HT1080 (cell line): Measurements from ENCODE around the gene MTCH1. TPM values are rescaled to one million over a fixed set of nuclear protein-coding genes. Genes with fewer than 3 reads are reported as not detected.
"Not testable (repeated sequence)": the region's sequence is repeated elsewhere in the genome, so short reads cannot be mapped to it uniquely, and the experiment has no call there.

ENCODE experiments used
- DNase-seq: peaks from one replicate; pipeline ENCODE4 v3.0.0-alpha.2; 2015; ENCODE audit warnings: low read depth
- total RNA-seq: library from RNA; depleted of rRNA; stranded (reverse); fragments of >200 nt; shearing (Covaris generic); gene quantifications from 2 replicates; pipeline ENCODE4 v1.2.3, GENCODE V29; 2014

The MTCH1 gene
- total RNA-seq, 1 experiment from 2014 or later = 263 TPM

GRCh38 chr6:36954262-36954931 is 31.6 kb downstream of the MTCH1 start, which contains the start of gene PI16:
Gene PI16 (plus strand): TSS chr6:36954738. CDS start chr6:36954761, 23 bp downstream.
- no peak for DNase-seq

DNA sequence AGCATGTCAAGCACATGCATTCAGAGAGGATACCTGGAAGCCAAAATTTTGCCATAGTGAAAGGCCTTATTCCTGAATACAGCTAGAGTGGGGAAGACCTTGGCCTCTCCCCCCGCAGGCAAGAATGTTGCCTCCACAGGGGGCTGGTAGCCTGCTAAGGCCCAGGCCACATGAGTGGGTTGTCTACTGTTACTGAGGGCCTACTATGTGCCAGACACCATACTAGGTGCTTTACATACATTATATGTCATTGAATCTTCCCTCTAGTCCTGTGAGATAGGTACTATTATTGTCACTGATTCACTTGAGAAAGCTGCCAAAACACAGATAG is 32.1 kb downstream of the MTCH1 start:
- DNase-seq = no peak

- peak; percentile 86 for DNase-seq
Observed at GRCh38 chr6:36949636-36950035, 36.4 kb downstream of the MTCH1 start.

DNA sequence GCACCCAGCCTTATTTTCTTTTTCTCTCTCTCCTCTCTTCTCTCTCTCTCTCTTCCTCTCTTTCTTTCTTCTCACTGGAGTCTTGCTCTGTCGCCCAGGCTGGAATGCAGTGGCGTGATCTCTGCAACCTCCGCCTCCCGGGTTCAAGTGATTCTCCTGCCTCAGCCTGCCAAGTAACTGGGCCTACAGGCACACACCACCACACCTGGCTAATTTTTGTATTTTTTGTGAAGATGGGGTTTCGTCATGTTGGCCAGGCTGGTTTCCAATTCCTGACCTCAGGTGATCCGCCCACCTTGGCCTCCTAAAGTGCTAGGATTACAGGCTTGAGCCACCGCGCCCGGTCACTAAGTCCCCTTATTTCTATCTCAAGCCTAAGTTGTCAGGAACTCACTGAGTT is 36.9 kb downstream of the MTCH1 start:
- DNase-seq = not testable (repeated sequence)

- DNase-seq = peak; percentile 76
Observed at GRCh38 chr6:36947570-36948351, 38.2 kb downstream of the MTCH1 start.

GRCh38 chr6:36946526-36946925 is 39.5 kb downstream of the MTCH1 start:
- no peak for DNase-seq

- DNase-seq = no peak
Observed at GRCh38 chr6:36945301-36945700, 40.7 kb downstream of the MTCH1 start.

DNA sequence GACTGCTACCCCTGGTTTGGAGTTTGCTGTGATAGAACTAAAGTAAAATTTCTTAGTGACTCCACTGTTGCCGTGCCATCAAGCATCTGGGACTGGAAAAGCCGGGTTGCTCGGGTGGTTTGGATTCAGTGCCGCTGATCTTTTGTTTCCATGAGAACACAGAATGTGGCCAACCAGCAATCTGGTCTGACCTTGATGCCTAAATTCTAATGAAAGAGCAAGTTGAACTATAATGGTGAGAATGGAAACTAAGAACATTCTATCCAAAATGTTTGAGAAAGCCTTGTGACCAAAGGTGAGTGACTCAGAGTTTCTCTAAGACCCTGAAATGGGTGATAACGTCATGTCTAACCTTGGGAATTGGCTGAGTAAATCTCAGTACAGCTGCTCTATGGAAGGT is 41.3 kb downstream of the MTCH1 start:
- DNase-seq = no peak

- DNase-seq = not testable (repeated sequence)
Observed at GRCh38 chr6:36942329-36942728, 43.7 kb downstream of the MTCH1 start.

DNA sequence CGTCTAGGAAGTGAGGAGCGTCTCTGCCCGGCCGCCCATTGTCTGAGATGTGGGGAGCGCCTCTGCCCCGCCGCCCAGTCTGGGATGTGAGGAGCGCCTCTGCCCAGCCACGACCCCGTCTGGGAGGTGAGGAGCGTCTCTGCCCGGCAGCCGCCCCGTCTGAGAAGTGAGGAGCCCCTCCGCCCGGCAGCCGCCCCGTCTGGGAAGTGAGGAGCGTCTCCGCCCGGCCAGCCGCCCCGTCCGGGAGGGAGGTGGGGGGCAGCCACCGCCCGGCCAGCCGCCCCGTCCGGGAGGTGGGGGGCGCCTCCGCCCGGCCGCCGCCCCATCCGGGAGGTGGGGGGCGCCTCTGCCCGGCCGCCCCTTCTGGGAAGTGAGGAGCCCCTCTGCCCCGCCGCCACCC is 44.4 kb downstream of the MTCH1 start:
- not testable (repeated sequence) for DNase-seq

- no peak for DNase-seq
Observed at GRCh38 chr6:36940027-36940426, 46.0 kb downstream of the MTCH1 start.

DNA sequence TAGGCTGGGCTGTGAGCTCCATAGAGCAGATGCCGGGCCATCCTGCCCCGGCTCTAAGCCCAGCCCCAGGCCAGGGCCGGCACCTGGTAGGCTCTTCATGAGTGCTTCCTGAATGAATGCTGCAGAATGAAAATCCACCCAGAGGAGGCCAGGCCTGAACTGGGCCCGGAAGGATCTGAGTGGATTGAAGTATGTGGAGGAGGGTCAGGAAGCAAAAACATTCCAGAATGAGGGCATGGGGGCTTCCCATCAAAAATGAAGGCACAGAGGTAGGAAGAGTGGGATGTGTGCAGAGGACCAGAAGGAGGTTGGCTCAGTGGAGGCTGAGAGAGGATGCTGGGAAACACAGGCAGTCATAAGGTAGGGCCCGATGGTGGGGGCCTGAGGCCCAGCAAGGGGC is 47.0 kb downstream of the MTCH1 start:
- DNase-seq = not testable (repeated sequence)

DNA sequence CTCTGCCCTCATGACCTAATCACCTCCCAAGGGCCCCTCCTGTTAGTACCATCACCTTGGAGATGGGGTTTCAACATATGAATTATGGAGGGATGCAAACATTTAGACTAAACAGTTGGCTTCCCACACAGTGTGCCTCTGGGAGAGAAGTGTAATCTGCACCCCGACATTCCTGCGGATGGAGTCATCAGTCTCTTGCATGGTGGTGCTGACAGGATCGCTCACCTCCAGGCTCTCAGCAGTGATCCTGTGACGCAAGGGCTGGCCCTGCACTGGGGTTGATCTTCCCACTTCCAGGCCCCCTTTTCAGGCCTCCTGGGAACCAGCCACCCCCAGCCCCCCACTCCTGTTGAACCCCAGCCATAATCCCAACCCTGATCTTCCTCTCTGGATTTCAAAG is 47.5 kb downstream of the MTCH1 start:
- peak; percentile 50 for DNase-seq

DNA sequence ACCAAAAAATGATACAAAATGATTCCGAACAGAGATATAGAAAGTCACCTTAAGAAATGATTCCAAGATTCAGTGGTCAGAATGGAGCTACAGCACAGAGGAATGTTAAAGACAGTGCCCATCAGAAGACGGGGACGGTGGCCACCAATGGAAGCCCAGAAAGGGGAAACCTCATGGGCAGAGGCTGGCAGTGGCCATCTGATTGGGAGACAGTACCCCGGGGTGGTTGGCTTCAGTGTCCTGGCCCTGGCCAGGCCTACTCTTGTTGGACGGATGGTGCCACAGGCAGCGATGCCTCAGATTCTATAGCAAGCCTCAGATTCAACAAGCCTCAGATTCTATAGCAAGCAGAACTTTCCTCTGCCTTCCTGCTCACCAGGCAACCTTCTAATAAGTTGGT is 48.1 kb downstream of the MTCH1 start:
- DNase-seq = no peak

- no peak for DNase-seq
Observed at GRCh38 chr6:36936824-36937223, 49.2 kb downstream of the MTCH1 start.

DNA sequence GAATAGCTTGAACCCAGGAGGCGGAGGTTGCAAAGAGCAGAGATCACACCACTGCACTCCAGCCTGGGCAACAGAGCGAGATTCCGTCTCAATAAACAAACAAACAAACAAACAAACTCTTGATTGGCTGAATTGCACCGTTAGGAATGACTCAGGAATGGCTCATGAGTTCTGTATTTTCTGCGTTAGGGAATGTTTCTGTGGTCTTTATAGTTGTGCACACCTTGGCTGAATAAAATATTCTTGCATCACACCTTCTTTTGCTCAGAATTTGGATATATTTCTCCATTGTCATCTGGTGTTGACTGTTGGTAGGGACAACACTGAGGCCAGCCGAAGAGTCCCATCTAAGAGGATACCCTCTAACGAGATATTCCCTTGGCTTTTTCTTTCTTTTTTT is 51.1 kb downstream of the MTCH1 start:
- DNase-seq = no peak

DNA sequence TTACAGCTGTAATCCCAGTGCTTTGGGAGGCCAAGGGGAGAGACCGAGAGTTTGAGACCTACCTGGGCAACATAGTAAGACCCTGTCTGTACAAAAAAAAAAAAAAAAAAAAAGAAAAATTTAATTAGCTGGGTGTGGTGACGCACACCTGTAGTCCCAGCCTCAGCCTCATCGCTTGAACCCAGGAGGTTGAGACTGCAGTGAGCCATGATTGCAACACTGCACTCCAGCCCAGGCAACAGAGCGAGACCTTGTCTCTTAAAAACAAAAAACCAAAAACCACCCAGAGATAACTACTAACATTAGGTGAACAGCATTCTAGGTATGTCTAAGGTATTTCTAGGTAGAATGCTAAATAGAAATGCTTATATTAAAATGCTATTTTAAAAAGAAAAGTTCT is 52.5 kb downstream of the MTCH1 start:
- DNase-seq = no peak

DNA sequence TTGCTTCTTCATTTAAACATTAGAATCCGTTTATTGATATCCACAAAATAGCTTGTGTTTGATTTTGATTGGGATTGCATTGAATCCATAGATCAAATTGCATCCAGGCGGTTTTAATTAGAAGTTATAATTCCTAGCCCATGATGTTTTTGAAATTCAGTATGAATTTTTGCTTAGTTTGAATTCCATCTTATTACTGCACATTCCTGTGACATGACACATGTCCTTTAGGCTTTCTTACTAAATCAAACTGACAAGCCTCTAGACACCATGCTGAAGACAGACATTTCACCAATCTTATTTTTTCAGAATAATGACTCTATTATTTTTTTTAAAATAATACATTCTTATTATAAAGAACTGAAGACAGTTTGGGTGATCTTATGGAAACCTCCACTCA is 52.9 kb downstream of the MTCH1 start:
- peak; percentile 44 for DNase-seq

GRCh38 chr6:36930483-36930882 is 55.5 kb downstream of the MTCH1 start:
- no peak for DNase-seq

GRCh38 chr6:36929607-36930006 is 56.4 kb downstream of the MTCH1 start:
- no peak for DNase-seq

- no peak for DNase-seq
Observed at GRCh38 chr6:36929152-36929551, 56.8 kb downstream of the MTCH1 start.

GRCh38 chr6:36928547-36928918 is 57.5 kb downstream of the MTCH1 start:
- DNase-seq = no peak
